ENCODE results near the gene NBEA. TPM values are rescaled to one million over a fixed set of nuclear protein-coding genes. Genes with fewer than 3 reads are reported as not detected.
A peak's percentile ranks its signal among the peaks of the same experiment; 100 is the strongest.

The NBEA gene
- total RNA-seq, 2 donors from 2014 or later: 12.2 to 20.8 TPM

GRCh38 chr13:35475960-35476943 lies 534.2 kb downstream of the NBEA start, which contains the start of gene MAB21L1:
Gene MAB21L1, minus strand, starts transcription at chr13:35476689. Its CDS starts 551 bp downstream, at chr13:35476138.
- DNase-seq (peak; percentile 15), ATAC-seq (peak; percentile 44 to 66)
- intact Hi-C loops (cut with DNase I): no loop called here

- no peak for ATAC-seq
- DNase-seq: no peak
- intact Hi-C loops (cut with DNase I): no loop called here
Measured at GRCh38 chr13:35477386-35477946, 535.4 kb downstream of the NBEA start.

GRCh38 chr13:35478271-35479037 lies 536.4 kb downstream of the NBEA start:
- ATAC-seq (no peak), DNase-seq (peak; percentile 14)
- intact Hi-C loops (cut with DNase I): no loop called here

GRCh38 chr13:35479038-35479492 lies 537.0 kb downstream of the NBEA start:
- intact Hi-C loops (cut with DNase I): no loop called here
- DNase-seq (no peak), ATAC-seq (no peak)

- no peak for ATAC-seq
- no peak for DNase-seq
- intact Hi-C loops (cut with DNase I): no loop called here
Measured at GRCh38 chr13:35479706-35480105, 537.6 kb downstream of the NBEA start.

GRCh38 chr13:35480346-35480745 lies 538.3 kb downstream of the NBEA start:
- DNase-seq: no peak

GRCh38 chr13:35481777-35482176 lies 539.7 kb downstream of the NBEA start:
- ATAC-seq (no peak), DNase-seq (no peak)
- intact Hi-C loops (cut with DNase I): no loop called here

More at GRCh38 chr13:35480346-35480745, 538.3 kb downstream of the NBEA start:
- no peak for ATAC-seq
- intact Hi-C loops (cut with DNase I): no loop called here

GRCh38 chr13:35482527-35482926 lies 540.5 kb downstream of the NBEA start:
- DNase-seq (no peak), ATAC-seq (no peak)
- intact Hi-C loops (cut with DNase I): no loop called here

GRCh38 chr13:35483761-35484160 lies 541.7 kb downstream of the NBEA start:
- intact Hi-C loops (cut with DNase I): no loop called here
- ATAC-seq (no peak), DNase-seq (no peak)

GRCh38 chr13:35484384-35484783 lies 542.3 kb downstream of the NBEA start:
- DNase-seq (no peak), ATAC-seq (no peak)
- intact Hi-C loops (cut with DNase I): no loop called here

- intact Hi-C loops (cut with DNase I): no loop called here
- DNase-seq (no peak), ATAC-seq (no peak)
Measured at GRCh38 chr13:35485424-35485823, 543.4 kb downstream of the NBEA start.

GRCh38 chr13:35489050-35489449 lies 547.0 kb downstream of the NBEA start:
- intact Hi-C loops (cut with DNase I): no loop called here
- DNase-seq: no peak
- no peak for ATAC-seq

- DNase-seq (no peak), ATAC-seq (no peak)
- intact Hi-C loops (cut with DNase I): no loop called here
Measured at GRCh38 chr13:35496006-35496405, 553.9 kb downstream of the NBEA start.

GRCh38 chr13:35496761-35497386 lies 554.8 kb downstream of the NBEA start:
- no peak for DNase-seq

GRCh38 chr13:35498231-35498630 lies 556.2 kb downstream of the NBEA start:
- intact Hi-C loops (cut with DNase I): no loop called here
- no peak for ATAC-seq
- no peak for DNase-seq

More at GRCh38 chr13:35496761-35497386, 554.8 kb downstream of the NBEA start:
- intact Hi-C loops (cut with DNase I): no loop called here
- ATAC-seq: no peak

GRCh38 chr13:35499196-35499662 lies 557.2 kb downstream of the NBEA start:
- DNase-seq (no peak), ATAC-seq (peak; percentile 78 to 89)
- intact Hi-C loops (cut with DNase I): no loop called here

- ATAC-seq (peak in 1 of 2 donors; percentile 12), DNase-seq (no peak)
- intact Hi-C loops (cut with DNase I): no loop called here
Measured at GRCh38 chr13:35499676-35500075, 557.6 kb downstream of the NBEA start.

- intact Hi-C loops (cut with DNase I): no loop called here
- no peak for ATAC-seq
- no peak for DNase-seq
Measured at GRCh38 chr13:35500144-35500543, 558.1 kb downstream of the NBEA start.

- intact Hi-C loops (cut with DNase I): no loop called here
- no peak for ATAC-seq
- no peak for DNase-seq
Measured at GRCh38 chr13:35501661-35502235, 559.7 kb downstream of the NBEA start.

All from left cardiac atrium (tissue), 4 donors.